Activated T-cell treated with anti-CD3 and anti-CD28 coated beads, Interleukin-2, amount 50 U/mL, for 4 hours (primary cell): Measurements from ENCODE around the gene POLR3E. TPM values are rescaled to one million over a fixed set of nuclear protein-coding genes. Genes with fewer than 3 reads are reported as not detected.

Experiments used
- ATAC-seq, 2 donors: fragments of 200-7000 bp; cut with Tn5 transposase; one replicate each; pipeline ENCODE4 v1.10.0; 2021
- DNase-seq: peaks from one replicate; pipeline ENCODE4 v3.0.0-alpha.2; 2020
- H3K27me3 Mint-ChIP-seq: one replicate; pipeline ENCODE4 v1.8.0; 2021; ENCODE audit warnings: low read depth, mixed read lengths
- H3K36me3 Mint-ChIP-seq: one replicate; pipeline ENCODE4 v1.8.0; 2022; ENCODE audit warnings: mixed read lengths; ENCODE audit not compliant: insufficient read depth
- H3K4me1 Mint-ChIP-seq: one replicate; pipeline ENCODE4 v1.8.0; 2021; ENCODE audit warnings: low read depth, mixed read lengths
- H3K4me3 Mint-ChIP-seq: one replicate; pipeline ENCODE4 v1.8.0; 2021; ENCODE audit warnings: mild to moderate bottlenecking, moderate library complexity, mixed read lengths
- H3K9me3 Mint-ChIP-seq: one replicate; pipeline ENCODE4 v1.8.0; 2021; ENCODE audit warnings: mixed read lengths
- total RNA-seq, 3 donors: library from RNA; stranded (reverse); gene quantifications; one replicate each; pipeline ENCODE4 v1.2.1, GENCODE V29; 2021

The POLR3E gene
- total RNA-seq, 3 donors from 2014 or later, result 111 to 124 (median 113) TPM

GRCh38 chr16:22383827-22384226 is 86.6 kb downstream of the POLR3E start:
- Mint-ChIP-seq H3K36me3 (no peaks in the 10 kb centered on the region), H3K4me1 (peaks cover 23% of the 10 kb centered on the region), H3K4me3 (no peak overlapping the region), H3K27me3 (no peaks in the 10 kb centered on the region), H3K9me3 (no peaks in the 10 kb centered on the region)
- DNase-seq, result no peak
- no peak for ATAC-seq

Other genes starting within 250 kb of the POLR3E start
- gene VWA3A, start 204.9 kb upstream of the POLR3E start, total RNA-seq, result under 1 TPM in 2 of 3 donors, not detected in 1; 0.08 to 0.10 TPM
- gene SDR42E2, start 134.9 kb upstream of the POLR3E start, total RNA-seq, result not detected
- gene EEF2K, start 91.1 kb upstream of the POLR3E start, total RNA-seq, result 10 to 100 TPM; 17.8 to 22.8 (median 19.1) TPM
- gene CDR2, start 77.2 kb downstream of the POLR3E start, total RNA-seq, result 10 to 100 TPM; 29.0 to 37.5 (median 35.1) TPM
- gene NPIPB5, start 213.5 kb downstream of the POLR3E start, total RNA-seq, result 100 to 1,000 TPM; 110 to 137 (median 115) TPM